Stimulated activated CD4-positive, alpha-beta T cell treated with anti-CD3 and anti-CD28 coated beads, Interleukin-15, amount 100 ng/mL, for 48 hours (primary cell): ENCODE data around the gene ZBTB20.
A peak's percentile ranks its signal among the peaks of the same experiment; 100 is the strongest.

Experiments
- DNase-seq, 2 donors: peaks; one replicate each; pipeline ENCODE4 v3.0.0-alpha.2; 2020; ENCODE audit warnings: low read depth in 2 of 2

ZBTB20 gene

GRCh38 chr3:115087512-115087911 is 59.6 kb downstream of the ZBTB20 start:
- DNase-seq, result no peak

GRCh38 chr3:115086344-115086743 is 60.7 kb downstream of the ZBTB20 start:
- DNase-seq, result no peak

DNA sequence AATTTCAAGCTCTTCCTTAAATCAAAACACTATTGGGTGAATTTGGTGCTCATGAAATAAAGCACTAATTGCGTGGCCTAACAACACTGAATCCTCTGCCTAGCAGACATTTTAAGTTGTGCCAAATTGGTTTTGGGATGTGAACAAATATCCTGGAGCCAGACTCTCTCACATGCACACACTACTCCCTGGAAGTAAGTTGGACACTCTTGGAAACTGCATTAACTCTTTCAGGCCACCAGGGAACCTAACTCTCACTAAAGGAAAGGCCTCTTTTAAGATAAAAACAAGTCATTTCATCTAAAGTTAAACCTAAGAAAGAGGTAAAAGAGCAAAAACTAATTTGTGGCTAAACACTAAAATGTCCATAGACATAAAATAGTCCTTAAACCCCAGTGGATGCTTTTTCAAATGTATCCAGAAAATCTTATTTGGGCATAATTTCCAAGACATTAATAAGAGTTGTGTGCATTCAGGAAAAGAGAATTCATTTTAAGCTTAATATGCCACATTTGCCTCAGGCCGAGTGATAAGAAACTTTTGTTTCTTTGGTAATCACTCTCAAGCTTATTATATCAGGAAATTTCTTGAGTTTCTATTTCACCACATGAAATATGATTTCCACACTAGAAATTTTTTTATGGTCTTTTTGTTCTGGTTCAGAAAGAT is 61.8 kb downstream of the ZBTB20 start:
- DNase-seq, result no peak

DNA sequence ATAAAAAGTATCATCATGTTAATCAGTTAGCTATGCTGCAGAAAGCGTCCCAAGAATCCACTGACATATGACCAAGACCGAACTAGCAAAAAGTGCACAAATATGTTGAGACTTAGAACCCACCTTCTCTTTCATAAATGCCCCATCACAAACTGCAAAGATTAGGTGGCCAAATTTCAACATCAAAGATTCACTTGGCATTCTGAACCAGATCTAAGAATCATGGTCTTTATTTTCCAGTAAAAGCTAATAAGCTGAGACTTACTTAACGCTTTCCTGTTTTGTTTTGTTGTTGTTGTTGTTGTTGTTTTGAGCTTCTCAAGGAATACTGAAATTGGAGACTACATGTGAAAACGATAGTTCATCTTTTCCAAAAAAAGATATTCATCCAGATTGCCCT is 62.4 kb downstream of the ZBTB20 start:
- no peak for DNase-seq

DNA sequence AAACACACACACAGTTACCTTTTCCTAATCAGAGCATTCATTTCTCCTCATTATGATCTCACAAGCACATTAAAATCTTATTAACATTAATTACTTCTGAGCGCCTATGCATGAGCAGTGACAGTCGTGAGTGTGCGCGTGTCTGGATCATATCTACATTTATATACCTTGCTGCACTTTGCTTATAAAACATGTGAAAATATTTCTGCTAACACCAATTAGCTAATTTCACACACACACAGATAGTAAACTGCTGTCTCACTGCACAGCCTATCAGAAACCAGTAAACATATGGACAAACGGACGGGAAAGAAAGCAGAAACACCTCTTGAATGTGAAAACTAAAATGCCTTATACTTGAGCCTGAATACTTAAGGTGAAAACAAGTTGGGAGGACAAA is 64.8 kb downstream of the ZBTB20 start:
- DNase-seq, result no peak

- DNase-seq, result no peak
Observed at GRCh38 chr3:115081444-115081843, 65.6 kb downstream of the ZBTB20 start.

DNA sequence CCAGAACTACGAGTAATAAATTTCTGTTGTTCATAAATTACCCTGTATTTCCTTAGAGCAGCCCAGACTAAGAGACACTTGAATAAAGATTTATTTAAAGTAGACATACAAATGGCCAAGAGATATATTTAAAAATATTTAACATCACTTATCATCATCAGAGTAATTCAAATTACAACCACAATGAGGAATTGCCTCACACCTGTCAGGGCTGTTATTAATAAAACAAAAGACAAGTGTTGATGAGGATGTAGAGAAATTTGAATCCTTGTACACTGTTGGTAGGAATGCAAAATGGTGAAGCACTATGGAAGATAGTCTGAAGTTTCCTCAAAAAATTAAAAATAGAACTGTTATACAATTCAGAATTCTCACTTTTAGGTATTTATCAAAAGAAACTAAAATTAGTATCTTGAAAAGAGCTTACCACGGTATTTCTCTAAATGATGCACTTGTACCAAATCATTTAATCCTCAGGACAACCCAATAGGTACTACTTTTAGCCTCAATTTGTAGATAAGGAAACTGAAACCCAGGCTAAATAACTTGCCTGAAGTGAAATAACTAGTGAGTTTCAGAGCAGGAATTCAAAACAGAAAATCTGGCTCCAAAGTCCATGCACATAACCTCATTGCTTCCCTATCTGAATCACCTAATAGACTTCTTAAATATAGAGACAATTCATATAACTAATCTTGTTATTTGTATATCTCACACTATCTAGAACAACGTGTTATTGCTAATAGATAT is 69.4 kb downstream of the ZBTB20 start:
- DNase-seq, result no peak

DNA sequence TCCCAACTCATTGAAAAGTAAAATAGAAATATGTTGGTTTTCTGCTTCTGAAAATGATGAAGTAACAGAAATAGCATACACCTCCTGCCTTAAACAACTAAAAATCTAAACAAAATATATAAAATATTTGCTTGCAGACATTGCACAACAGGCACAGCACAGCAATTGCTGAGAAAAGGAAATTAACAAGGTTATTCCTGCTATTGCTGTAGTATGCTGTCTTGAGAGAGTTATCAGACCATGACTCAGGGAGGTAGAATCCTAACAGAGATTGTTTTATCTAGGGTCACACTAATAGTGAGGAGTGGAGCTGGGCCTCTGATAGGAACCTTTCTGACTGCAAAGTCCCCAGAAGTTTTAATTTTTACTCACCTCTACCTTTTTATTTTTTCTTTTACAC is 72.6 kb downstream of the ZBTB20 start:
- no peak for DNase-seq

- DNase-seq, result no peak
Observed at GRCh38 chr3:115072265-115073021, 74.6 kb downstream of the ZBTB20 start.

- no peak for DNase-seq
Observed at GRCh38 chr3:115071601-115072000, 75.5 kb downstream of the ZBTB20 start.

- no peak for DNase-seq
Observed at GRCh38 chr3:115071166-115071565, 75.9 kb downstream of the ZBTB20 start.

DNA sequence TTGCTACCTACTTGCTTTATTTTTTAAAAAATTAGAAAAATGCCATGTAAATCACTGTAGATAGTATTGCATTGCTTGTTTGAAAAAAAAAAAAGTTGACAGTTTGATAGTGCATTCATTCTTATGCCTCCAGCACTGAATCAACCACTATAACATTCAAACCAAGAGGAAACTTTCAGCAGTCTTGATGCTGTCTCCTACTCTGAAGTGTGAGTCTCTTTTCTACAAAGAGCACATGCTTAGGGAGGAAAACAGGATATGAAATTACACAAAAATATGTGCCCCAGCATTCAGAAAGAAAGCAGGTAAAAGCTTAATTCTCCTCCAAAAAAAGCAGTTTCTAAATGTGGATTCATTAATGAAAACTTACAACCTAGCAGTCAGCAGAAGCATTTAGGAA is 78.3 kb downstream of the ZBTB20 start:
- no peak for DNase-seq

DNA sequence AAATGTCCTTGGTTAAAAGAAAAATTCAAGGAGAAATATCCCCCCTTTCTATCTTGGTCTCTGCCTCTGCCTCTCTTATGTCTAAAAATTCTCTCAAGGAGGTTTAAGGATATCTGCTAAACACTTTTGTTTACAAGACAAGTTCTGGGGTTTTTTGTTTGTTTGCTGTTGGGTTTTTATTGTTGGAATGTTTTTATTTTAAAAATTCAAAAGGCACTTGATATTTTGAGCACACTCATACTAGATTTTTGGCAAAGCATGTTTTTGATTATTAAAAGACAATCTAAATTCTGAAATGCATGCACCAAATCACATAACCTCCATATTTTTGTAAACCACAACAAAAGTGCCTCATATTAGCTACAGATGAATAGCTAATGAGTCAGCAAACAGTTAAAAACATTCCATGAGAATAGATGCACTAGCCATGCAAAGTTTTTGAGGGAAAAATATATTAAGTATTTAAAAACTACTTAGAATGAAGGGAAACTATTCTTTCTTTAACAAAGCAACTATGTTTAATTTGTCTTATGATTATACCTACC is 84.6 kb downstream of the ZBTB20 start:
- DNase-seq, result no peak

GRCh38 chr3:115062009-115062408 is 85.1 kb downstream of the ZBTB20 start:
- no peak for DNase-seq

DNA sequence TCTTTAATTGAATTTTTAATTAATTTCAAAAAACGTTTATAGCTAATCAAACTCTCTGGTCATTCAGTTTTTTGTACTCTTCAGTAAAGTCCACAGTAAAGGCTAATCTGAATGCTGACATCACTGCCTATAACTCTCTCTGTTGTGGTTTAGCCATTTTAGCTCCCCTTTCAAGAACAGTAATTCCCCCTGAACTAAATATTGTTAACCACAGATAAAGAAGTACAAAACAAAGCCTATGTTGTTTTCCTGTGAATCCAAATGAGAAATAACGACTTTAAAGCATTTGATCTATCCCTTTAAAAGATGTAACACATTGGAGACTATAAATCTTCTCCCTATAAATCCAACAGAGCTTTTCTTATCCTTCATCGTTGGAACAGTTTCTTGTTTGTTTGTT is 94.2 kb downstream of the ZBTB20 start:
- no peak for DNase-seq

GRCh38 chr3:115042351-115042750 is 104.7 kb downstream of the ZBTB20 start:
- no peak for DNase-seq

GRCh38 chr3:115040673-115041286 is 106.3 kb downstream of the ZBTB20 start:
- peak; percentile 1 to 15 for DNase-seq

GRCh38 chr3:115040246-115040645 is 106.8 kb downstream of the ZBTB20 start:
- no peak for DNase-seq

DNA sequence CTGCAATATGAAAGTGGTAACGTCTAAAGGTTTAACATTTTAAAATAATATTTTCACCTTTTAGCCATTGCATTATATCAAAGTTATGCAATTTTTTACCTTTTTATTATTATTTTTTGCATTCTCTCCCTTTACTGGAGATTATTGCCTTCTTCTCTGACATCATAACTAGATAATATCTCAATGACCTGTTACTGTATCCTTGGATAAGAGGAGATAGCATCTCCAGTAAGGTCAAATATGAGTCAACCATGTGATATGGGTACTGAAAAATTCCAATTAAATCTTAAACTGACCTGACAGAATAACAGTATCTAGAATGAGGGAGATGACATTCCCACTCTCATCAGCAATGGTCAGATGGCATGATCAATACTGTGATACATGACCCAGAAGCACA is 108.3 kb downstream of the ZBTB20 start:
- no peak for DNase-seq

DNA sequence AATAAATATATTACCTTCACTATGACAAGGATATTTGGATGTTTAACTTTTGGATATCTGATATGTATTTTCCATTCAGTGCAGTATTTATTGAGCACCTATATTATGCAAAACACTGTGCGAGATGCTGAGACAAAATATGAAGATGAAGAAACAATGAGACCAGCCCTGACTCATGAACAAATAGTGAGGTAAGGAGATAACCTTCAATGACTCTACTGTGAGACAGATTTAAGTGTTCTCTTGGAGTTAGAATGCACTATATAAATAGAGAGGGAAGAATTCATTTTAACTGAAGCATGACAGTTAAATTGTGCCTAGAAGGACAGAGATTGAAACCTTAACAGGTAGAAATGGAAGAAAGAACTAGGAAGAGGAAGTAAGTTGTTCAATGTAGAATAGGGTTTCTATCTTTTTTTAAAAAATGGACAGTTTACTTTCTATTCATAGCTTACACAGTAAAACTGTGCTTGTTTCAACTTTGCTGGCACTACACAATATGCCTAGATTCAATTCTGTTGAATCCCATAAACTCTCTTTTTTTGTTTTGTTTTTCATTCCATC is 124.2 kb downstream of the ZBTB20 start:
- no peak for DNase-seq

- DNase-seq, result no peak
Observed at GRCh38 chr3:115022199-115022598, 124.9 kb downstream of the ZBTB20 start.

GRCh38 chr3:115021061-115021460 is 126.0 kb downstream of the ZBTB20 start:
- DNase-seq, result no peak
